Stimulated activated CD4-positive, alpha-beta T cell treated with anti-CD3 and anti-CD28 coated beads, Interleukin-2, amount 100 ng/mL, for 4 hours (primary cell): ENCODE measurements around the gene EIF4A2.
"Not testable (repeated sequence)": the region's sequence is repeated elsewhere in the genome, so short reads cannot be mapped to it uniquely, and the experiment has no call there.

Source experiments
- DNase-seq: peaks from one replicate; pipeline ENCODE4 v3.0.0-alpha.2; 2020; ENCODE audit warnings: low read depth

The EIF4A2 gene

GRCh38 chr3:186784820-186785494 lies 1.6 kb downstream of the EIF4A2 start:
- no peak for DNase-seq

DNA sequence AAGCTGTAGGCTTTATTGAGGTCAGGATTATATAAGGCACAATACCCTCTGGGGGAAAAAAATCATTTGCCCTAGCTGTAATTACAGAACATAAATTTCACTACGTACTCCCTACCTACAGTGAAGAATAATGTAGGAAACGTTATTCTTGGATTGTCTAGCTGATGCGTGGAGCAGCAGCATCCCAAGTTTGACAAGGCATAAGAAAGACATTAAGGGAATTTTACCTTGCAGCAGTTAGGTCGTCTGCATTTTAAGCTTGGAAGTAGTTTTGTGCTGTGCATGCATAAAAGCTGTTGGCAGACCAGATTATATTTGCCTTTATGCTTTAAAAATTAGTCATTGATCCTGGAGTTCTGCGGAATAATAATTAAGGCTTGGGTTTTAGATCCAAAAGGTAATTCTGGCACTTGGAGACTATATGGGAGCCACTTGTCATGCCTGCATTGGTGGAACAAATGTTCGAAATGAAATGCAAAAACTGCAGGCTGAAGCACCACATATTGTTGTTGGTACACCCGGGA lies 2.2 kb downstream of the EIF4A2 start:
- DNase-seq = no peak

DNA sequence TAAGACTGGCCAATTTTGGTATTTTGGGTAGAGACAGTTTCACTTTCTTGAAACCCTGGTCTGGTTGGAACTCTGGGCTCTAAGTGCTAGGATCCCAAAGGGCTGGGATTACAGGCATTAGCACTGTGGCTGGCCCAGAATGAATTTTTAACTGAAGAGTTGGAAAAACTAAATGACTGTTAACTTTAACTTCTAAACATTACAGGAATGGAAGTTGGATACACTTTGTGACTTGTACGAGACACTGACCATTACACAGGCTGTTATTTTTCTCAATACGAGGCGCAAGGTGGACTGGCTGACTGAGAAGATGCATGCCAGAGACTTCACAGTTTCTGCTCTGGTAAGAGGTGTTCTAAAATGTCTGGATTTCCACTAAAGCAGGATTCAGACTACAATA lies 3.5 kb downstream of the EIF4A2 start:
- no peak for DNase-seq

GRCh38 chr3:186787642-186788481 lies 4.5 kb downstream of the EIF4A2 start:
- no peak for DNase-seq

DNA sequence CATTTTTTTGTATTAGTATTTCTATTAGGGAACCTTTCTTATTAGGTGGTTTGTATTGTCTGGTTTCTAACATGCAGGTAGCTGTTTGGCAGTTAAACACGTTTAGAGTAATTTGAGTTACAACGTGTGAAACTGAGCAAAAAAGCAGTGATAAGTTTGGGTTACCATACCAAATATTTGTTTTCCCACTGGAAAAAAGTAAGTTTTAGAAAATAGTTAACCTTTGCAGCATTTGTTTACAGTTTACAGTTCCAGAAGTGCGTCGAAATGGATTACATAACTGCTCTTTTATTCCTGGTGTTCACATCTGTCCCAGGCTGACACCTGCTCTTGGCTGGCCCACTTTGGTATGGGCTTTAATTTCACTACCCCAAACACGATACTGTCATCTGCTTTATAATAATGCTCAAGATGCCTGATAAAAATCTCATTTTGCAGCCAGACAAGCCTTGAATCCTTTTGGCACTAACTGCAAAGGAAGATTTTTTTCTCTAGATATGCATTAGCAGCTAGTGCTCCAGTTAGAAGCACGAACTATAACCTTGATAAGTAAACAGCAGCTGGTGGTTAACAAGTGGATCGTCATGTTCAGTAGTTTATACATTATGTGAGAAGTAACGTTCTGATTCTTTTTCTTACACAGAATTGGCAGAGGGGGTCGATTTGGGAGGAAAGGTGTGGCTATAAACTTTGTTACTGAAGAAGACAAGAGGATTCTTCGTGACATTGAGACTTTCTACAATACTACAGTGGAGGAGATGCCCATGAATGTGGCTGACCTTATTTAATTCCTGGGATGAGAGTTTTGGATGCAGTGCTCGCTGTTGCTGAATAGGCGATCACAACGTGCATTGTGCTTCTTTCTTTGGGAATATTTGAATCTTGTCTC lies 5.3 kb downstream of the EIF4A2 start:
- DNase-seq = no peak

DNA sequence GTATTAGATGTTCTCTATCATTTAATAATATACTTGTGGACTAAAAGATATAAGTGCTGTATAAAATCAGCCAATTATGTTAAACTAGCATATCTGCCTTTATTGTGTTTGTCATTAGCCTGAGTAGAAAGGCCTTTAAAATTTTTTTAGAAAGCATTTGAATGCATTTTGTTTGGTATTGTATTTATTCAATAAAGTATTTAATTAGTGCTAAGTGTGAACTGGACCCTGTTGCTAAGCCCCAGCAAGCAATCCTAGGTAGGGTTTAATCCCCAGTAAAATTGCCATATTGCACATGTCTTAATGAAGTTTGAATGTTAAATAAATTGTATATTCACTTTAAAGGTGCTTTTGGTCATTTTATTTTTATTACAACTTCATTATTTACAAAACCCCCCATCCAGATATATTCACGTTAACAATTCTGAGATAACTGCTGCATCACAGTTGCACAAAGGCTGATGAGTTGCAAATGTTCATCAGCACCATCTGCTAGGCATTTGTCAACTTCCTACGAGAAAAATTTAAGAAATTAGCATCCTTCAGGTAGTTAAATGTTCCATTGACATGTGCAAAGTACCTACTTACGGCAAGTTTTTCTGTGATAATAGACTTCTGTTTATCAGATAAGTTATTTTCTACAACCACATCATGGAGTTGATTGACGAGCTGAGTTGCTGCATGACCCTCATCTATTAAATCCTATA lies 6.3 kb downstream of the EIF4A2 start:
- no peak for DNase-seq

DNA sequence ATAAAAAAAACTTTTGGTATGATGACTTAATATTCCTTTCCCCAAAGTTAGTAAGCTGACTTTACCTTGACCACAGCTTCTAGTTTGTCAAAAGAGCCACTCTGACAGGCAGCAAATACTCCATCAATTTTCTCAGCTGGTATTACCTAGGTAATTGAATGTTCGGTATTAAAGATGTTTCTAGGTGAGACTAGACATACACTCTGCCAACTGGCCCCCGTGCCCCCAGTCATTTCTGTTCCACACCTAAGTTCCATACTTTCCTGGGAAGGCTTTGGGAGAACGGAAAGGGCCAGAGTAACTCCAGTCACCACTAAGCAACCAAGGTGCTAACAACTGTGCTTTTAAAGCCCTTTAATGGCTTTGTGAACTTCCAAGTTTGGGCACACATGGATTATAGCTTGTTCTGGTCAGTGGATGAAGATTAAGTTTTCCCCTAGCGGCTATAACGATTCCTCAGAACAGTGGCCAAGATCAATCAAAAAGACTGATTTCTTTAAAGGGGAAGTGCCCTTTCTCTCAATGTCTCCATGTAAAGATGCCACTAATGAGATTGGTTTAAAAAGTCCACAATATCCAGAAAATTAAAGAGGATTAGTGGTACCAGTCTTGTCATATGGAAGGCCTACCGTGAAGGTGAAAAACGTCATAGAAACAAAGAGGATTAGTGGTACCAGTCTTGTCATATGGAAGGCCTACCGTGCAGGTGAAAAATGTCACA lies 7.0 kb downstream of the EIF4A2 start:
- no peak for DNase-seq

DNA sequence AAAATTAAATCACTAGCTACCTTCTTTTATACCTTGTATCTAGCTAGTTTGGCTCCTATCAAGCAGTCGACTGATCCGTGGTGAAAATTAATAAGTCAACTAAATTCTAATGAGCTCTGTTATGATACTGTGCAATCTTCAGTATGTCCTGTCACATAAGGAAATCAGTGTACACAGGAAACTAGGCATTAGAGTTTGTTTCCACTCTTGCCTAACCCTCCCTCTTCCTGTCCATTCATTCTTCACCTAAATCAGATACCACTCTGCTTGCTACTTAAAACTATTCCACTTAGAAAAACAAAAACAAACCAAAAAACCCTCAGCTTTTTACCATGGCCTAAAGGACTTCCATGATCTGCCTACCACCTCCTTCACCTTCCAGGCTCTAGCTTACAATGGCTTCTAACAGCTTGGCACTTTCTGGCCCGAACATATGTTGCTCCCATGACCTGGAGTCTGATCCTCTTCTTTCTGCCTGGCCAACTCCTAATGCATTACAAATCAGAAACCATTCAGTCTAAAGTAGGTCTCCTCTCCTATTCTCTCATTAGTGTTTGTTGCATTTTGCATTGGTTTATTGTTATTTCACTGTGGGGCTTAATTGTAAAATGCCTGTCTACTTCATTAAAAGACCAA lies 15.0 kb downstream of the EIF4A2 start:
- no peak for DNase-seq

DNA sequence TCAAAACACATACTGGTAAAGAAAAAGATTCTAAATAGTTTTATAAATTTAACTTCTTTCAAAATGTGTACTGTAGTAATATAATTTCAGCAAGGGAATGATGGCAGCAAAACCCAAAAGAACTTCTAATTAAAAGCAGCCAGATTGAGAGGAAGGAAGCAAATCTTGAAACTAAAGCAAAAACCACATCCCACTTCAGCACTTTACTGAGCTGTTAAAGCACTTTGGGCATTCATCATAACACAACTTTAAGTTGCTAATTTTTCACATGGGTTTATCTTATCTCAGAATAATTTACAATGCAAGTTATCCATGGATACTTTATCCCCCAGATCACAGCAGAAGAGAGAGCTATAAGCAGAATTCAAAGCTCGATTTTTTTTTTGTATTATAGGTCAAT lies 16.9 kb downstream of the EIF4A2 start:
- no peak for DNase-seq

DNA sequence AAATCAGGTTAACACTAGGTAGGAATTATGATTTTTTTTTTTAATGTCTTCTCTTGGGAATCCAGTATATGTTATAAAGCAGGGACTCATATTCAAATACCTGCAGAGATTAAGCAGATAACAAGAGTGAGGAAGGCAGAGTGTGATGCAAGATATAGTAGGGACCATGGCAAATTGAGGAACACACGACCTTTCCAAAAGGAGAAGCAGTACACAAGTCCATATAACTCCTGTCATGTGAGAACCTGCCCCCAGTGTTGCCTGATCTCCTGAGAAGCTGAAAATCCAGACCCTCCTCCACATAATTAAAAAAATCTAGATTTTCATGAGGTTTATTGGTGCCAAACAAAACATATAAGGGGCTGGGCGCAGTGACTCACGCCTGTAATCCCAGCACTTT lies 19.3 kb downstream of the EIF4A2 start:
- DNase-seq = no peak

DNA sequence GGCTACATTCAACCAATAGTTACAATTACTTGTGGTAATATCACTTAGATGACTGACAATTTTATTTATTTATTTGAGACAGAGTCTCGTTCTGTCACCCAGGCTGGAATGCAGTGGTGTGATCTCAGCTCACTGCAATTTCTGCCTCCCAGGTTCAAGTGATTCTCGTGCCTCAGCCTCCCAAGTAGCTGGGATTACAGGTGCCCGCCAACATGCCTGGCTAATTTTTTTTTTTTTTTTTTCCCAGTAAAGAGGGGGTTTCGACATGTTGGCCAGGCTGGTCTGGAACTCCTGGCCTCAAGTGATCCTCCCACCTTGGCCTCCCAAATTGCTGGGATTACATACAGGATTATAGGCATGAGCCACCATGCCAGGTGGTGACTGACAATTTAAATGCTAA lies 20.1 kb downstream of the EIF4A2 start:
- not testable (repeated sequence) for DNase-seq

GRCh38 chr3:186806089-186807055 lies 23.0 kb downstream of the EIF4A2 start, which contains the start of gene RFC4:
Gene RFC4 (minus strand): TSS chr3:186806482. CDS start chr3:186804713, 1,769 bp downstream.
- DNase-seq = peak; percentile 79

DNA sequence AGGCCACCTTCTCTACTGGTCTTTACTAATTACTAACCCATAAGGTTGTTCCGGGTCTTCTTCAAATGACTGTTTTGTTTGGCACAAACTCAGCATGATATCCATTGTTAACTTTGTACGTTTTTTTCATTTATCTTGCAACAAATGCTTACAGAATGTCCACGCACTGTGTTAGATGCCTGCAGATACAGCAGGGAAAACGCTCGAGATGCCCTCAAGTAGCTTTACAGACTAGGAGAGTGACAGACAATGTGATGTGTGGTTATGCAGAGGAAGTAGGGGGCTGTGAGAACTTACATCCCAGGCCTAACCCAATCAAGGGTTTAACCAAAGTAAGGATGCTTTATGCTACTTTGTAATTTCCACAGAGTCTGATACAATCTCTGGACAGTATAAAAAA lies 23.9 kb downstream of the EIF4A2 start:
- no peak for DNase-seq

GRCh38 chr3:186810336-186810996 lies 27.1 kb downstream of the EIF4A2 start:
- DNase-seq = no peak

GRCh38 chr3:186811313-186811712 lies 27.9 kb downstream of the EIF4A2 start:
- not testable (repeated sequence) for DNase-seq

GRCh38 chr3:186814100-186814499 lies 30.7 kb downstream of the EIF4A2 start:
- no peak for DNase-seq

DNA sequence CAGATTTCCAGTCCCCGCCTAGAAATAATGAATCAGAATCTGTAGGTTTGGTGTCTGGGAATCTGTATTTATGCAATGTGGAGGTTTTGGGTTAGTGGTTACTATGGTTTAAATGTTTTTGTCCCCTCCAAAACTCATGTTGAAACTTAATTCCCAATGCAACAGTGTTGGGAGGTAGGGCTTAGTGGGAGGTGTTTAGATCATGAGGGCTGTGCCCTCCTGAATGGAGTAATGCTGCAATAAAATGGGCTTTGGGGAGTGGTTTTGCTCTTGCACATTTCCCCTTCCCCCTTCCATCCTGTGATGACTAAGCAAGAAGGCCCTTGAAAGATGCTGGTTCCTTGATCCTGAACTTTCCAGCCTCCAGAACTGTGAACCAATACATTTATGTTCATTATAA lies 32.1 kb downstream of the EIF4A2 start:
- no peak for DNase-seq

DNA sequence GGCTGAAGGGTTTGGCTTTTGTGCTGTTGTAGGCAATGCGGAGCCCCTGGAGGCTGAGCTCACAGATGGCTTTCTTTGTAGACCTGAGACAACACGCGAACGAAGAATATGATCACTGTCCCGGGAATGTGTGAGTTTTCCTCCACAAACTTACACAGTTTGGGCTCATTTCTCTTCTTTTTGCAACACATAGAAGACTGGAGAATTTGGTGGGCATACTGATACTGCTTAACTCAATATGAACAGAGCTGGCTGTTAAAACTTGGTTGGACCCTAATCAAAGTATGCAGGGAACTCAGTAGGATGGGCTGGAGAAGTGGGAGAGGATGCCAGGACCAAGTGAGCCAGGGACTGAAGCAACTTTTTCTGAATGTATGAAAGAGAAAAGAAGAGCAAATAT lies 35.1 kb downstream of the EIF4A2 start:
- DNase-seq = no peak

DNA sequence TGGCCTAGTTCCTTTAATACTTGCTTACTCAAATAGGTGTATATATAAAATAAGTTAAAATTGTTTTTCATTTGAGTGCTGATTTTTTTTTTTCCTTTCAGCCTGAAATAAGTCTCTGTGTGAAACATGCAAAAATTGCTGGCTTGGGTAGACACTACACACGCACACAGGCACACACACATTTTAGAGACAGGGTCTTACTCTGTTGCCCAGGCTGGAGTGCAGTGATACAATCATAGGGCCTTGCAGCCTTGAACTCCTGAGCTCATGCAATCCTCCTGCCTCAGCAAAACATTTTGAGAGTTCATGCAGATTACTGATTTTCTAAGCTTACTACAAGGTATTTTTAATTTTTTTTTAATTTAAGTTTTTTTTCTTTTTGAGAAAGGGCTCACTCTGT lies 35.6 kb downstream of the EIF4A2 start:
- DNase-seq = no peak
